PC-3 (cell line): ENCODE measurements around the gene TMEM81. TPM values are rescaled to one million over a fixed set of nuclear protein-coding genes. Genes with fewer than 3 reads are reported as not detected.

Experiments used
- ATAC-seq: fragments of 200-7000 bp; cut with Tn5 transposase; 2 replicates; pipeline ENCODE4 v1.9.1; 2020; ENCODE audit warnings: mild to moderate bottlenecking, moderate library complexity
- BruUV-seq: library from RNA; stranded (reverse); fragments of 400-500 nt; replicated peaks from 2 replicates; lab custom pipeline; 2021; lab: Mats Ljungman, UMichigan
- CTCF ChIA-PET: fragments of 300-600 bp; sonication (Branson Sonifier 250); formaldehyde crosslinking; loops from one replicate; lab custom pipeline; 2022; ENCODE audit warnings: antibody characterized with exemption; lab: Charles Lee
- POLR2A ChIA-PET: fragments of 300-600 bp; sonication (Branson Sonifier 250); formaldehyde crosslinking; loops from one replicate; lab custom pipeline; 2022; ENCODE audit warnings: antibody characterized with exemption; ENCODE audit not compliant: unreplicated experiment; lab: Charles Lee
- DNase-seq: peaks from one replicate; pipeline ENCODE4 v3.0.0-alpha.2; 2015
- H2AFZ ChIP-seq: fragments of 300-600 bp; sonication (generic); 2 replicates; pipeline ENCODE4 v1.6.0; 2016; ENCODE audit warnings: antibody characterized with exemption, low read length
- H3F3A ChIP-seq: fragments of 300-600 bp; sonication (generic); one replicate; pipeline ENCODE4 v1.6.0; 2017; ENCODE audit warnings: antibody characterized with exemption, low read length, control low read depth, mild to moderate bottlenecking; ENCODE audit not compliant: unreplicated experiment
- H3K27ac ChIP-seq: fragments of 300-600 bp; sonication (generic); 2 replicates; pipeline ENCODE4 v1.5.1; 2016; ENCODE audit warnings: mild to moderate bottlenecking, low read length
- H3K27me3 ChIP-seq: fragments of 300-600 bp; sonication (generic); 2 replicates; pipeline ENCODE4 v1.6.1; 2016; ENCODE audit warnings: low read length, mixed read lengths
- H3K36me3 ChIP-seq: fragments of 300-600 bp; sonication (generic); 2 replicates; pipeline ENCODE4 v1.6.1; 2016; ENCODE audit warnings: low read depth, mixed run types, low read length, mixed read lengths
- H3K4me1 ChIP-seq: fragments of 300-600 bp; sonication (generic); 2 replicates; pipeline ENCODE4 v1.5.1; 2016; ENCODE audit warnings: low read length; ENCODE audit not compliant: insufficient read depth
- H3K4me2 ChIP-seq: fragments of 300-600 bp; sonication (generic); 2 replicates; pipeline ENCODE4 v1.6.0; 2016; ENCODE audit warnings: low read length
- H3K4me3 ChIP-seq: fragments of 300-600 bp; sonication (generic); 2 replicates; pipeline ENCODE4 v1.5.1; 2016; ENCODE audit warnings: mild to moderate bottlenecking, low read length, mixed read lengths
- H3K79me2 ChIP-seq: fragments of 300-600 bp; sonication (generic); 2 replicates; pipeline ENCODE4 v1.6.1; 2017; ENCODE audit warnings: low read length, mixed read lengths
- H3K9ac ChIP-seq: fragments of 300-600 bp; sonication (generic); 2 replicates; pipeline ENCODE4 v1.6.0; 2016; ENCODE audit warnings: mild to moderate bottlenecking, low read length
- H3K9me2 ChIP-seq: fragments of 300-600 bp; sonication (generic); replicated peaks from 2 replicates; pipeline ENCODE4 v1.6.1; 2016; ENCODE audit warnings: mixed run types, low read length, mixed read lengths
- H3K9me3 ChIP-seq: fragments of 300-600 bp; sonication (generic); 2 replicates; pipeline ENCODE4 v1.6.1; 2016; ENCODE audit warnings: low read length, mixed read lengths
- H4K20me1 ChIP-seq: fragments of 300-600 bp; sonication (generic); 2 replicates; pipeline ENCODE4 v1.6.1; 2016; ENCODE audit warnings: low read length, mixed read lengths
- EZH2 ChIP-seq: fragments of 300-600 bp; sonication (generic); IDR thresholded peaks from one replicate; pipeline ENCODE4 v1.6.1; 2017; ENCODE audit warnings: antibody characterized with exemption, mild to moderate bottlenecking, low read length; ENCODE audit not compliant: unreplicated experiment
- EZH2phosphoT487 ChIP-seq: fragments of 300-600 bp; sonication (generic); IDR thresholded peaks from 2 replicates; pipeline ENCODE4 v1.6.1; 2018; ENCODE audit warnings: mild to moderate bottlenecking, antibody characterized with exemption, low read length, borderline replicate concordance
- intact Hi-C: fragments of 100-400 bp; cut with micrococcal nuclease; formaldehyde crosslinking; loops from 2 replicates; pipeline ENCODE4 v1.9.0; 2023
- total RNA-seq: library from RNA; depleted of rRNA; stranded (reverse); fragments of >200 nt; gene quantifications from 2 replicates; pipeline ENCODE4 v1.2.3, GENCODE V29; 2014
- TF ChIP-seq, protein P1 (sequence below): fragments of 300-600 bp; sonication (generic); conservative IDR thresholded peaks from 2 replicates; pipeline ENCODE4 v1.5.1; 2017; ENCODE audit warnings: antibody characterized with exemption, low read depth, mild to moderate bottlenecking, low read length

Gene TMEM81
- total RNA-seq, 1 experiment from 2014 or later = 6.3 TPM

DNA sequence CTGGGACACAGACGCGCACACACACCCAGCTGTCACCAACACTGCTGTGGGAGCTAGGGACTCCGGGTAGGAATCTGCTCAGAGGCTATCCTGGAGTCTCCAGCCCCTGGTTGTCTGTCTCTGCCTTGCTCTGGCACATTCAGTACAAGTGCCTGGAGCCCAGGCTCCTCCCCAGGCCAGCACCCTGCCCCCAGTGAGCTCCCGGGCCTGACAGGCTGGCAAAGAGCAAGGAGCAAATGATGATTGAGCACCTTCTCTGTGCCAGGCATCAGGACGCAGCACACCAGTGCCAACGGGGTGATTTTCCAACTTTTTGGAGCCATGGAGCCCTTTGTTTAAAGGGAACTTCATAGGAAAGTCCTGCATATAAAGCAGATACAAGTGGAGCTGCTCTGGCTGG, 34.8 kb downstream of the TMEM81 start:
- no peaks in the 10 kb centered on the region for H3K4me1 ChIP-seq
- no peak overlapping the region for H3K9ac ChIP-seq
- H4K20me1 ChIP-seq = no peaks in the 10 kb centered on the region
- DNase-seq = no peak
- H3K9me2 ChIP-seq = no peaks in the 10 kb centered on the region
- H3K4me2 ChIP-seq = no peak overlapping the region
- H3K4me3 ChIP-seq = no peak overlapping the region
- H3K36me3 ChIP-seq = no peaks in the 10 kb centered on the region
- no TSS peak for BruUV-seq
- H3F3A ChIP-seq = no peaks in the 10 kb centered on the region
- H3K27ac ChIP-seq = no peak overlapping the region
- no peak for TF ChIP-seq EZH2
- TF ChIP-seq, protein P1, sequence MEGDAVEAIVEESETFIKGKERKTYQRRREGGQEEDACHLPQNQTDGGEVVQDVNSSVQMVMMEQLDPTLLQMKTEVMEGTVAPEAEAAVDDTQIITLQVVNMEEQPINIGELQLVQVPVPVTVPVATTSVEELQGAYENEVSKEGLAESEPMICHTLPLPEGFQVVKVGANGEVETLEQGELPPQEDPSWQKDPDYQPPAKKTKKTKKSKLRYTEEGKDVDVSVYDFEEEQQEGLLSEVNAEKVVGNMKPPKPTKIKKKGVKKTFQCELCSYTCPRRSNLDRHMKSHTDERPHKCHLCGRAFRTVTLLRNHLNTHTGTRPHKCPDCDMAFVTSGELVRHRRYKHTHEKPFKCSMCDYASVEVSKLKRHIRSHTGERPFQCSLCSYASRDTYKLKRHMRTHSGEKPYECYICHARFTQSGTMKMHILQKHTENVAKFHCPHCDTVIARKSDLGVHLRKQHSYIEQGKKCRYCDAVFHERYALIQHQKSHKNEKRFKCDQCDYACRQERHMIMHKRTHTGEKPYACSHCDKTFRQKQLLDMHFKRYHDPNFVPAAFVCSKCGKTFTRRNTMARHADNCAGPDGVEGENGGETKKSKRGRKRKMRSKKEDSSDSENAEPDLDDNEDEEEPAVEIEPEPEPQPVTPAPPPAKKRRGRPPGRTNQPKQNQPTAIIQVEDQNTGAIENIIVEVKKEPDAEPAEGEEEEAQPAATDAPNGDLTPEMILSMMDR = no peak
- TF ChIP-seq EZH2phosphoT487 = no peak
- intact Hi-C loops = no loop called here
- ChIA-PET POLR2A (no interaction called here), CTCF (no interaction called here)
- no peaks in the 10 kb centered on the region for H3K9me3 ChIP-seq
- H2AFZ ChIP-seq = no peak overlapping the region
- peaks cover 99% of the 10 kb centered on the region for H3K27me3 ChIP-seq
- ATAC-seq = no peak
- no peaks in the 10 kb centered on the region for H3K79me2 ChIP-seq

DNA sequence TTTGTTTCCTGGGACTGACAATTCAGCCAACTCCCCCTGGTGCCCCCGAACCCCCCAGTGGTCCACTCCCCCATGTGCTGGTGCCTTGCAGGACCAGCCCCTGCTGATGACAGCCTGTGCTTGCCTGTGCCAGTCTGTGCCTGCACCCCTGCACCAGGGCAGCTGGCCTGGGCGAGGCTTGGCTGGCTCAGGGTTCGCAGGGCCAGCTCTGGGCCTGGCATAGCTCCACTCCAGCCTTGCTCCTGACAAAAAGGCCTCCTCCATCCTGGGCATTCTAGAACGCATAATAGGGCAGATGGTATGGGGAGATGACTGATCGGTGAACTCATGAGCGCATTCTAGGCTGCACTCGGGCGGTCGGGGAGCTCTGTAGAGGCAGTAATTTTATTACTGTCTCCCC, 35.9 kb downstream of the TMEM81 start:
- intact Hi-C loops = no loop called here
- peaks cover 100% of the 10 kb centered on the region for H3K27me3 ChIP-seq
- POLR2A ChIA-PET = no interaction called here
- H2AFZ ChIP-seq = no peak overlapping the region
- no peak overlapping the region for H3K9ac ChIP-seq
- no peaks in the 10 kb centered on the region for H3K9me3 ChIP-seq
- no peak overlapping the region for H3K27ac ChIP-seq
- no peak for DNase-seq
- no peaks in the 10 kb centered on the region for H3K79me2 ChIP-seq
- H3K4me2 ChIP-seq = no peak overlapping the region
- BruUV-seq = no TSS peak
- CTCF ChIA-PET = interaction anchor here (1.5 kb wide), 1 partner anchor 13 kb away, joined by 6 read pairs; no protein-coding TSS in a partner anchor
- no peak overlapping the region for H3K4me3 ChIP-seq
- no peak for TF ChIP-seq EZH2
- ATAC-seq = no peak
- no peaks in the 10 kb centered on the region for H3K36me3 ChIP-seq
- no peaks in the 10 kb centered on the region for H3F3A ChIP-seq
- H4K20me1 ChIP-seq = no peaks in the 10 kb centered on the region
- no peaks in the 10 kb centered on the region for H3K4me1 ChIP-seq
- no peaks in the 10 kb centered on the region for H3K9me2 ChIP-seq

DNA sequence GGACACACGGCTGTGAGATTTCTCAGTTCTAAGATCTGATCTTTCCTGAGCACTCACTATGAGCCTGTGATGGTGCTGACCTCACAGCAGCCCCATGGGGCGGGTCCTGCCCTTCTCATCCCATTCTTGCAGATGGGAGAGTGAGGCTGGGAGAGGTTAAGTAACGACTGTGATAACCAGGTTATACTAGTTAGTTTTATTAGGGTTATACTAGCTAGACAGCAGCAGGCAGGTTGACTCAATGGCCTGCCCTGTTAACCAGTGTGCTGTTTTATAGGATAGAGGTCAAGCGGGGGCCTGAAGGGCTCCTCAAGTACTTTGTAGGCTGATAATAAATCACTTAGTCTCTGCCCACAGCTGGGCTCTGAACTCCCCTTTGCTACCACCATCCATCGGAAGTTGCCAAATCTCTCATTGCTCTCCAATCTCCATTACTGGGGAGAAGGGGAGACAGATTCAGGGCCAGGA, 36.5 kb downstream of the TMEM81 start:
- BruUV-seq = no TSS peak

More for the DNA sequence above, 36.5 kb downstream of the TMEM81 start:
- DNase-seq (no peak), ATAC-seq (no peak)
- Histone ChIP-seq H3K9ac (no peak overlapping the region), H2AFZ (no peak overlapping the region), H3K27me3 (peaks cover 99% of the 10 kb centered on the region), H3K36me3 (no peaks in the 10 kb centered on the region), H3K27ac (no peak overlapping the region), H3F3A (no peaks in the 10 kb centered on the region), H3K9me3 (no peaks in the 10 kb centered on the region), H4K20me1 (no peaks in the 10 kb centered on the region), H3K9me2 (no peaks in the 10 kb centered on the region), H3K4me3 (no peak overlapping the region), H3K4me1 (no peaks in the 10 kb centered on the region), H3K4me2 (no peak overlapping the region), H3K79me2 (no peaks in the 10 kb centered on the region)
- ChIA-PET CTCF (interaction anchor here (1.5 kb wide), 1 partner anchor 14 kb away, joined by 6 read pairs; no protein-coding TSS in a partner anchor), POLR2A (no interaction called here)
- intact Hi-C loops = no loop called here
- TF ChIP-seq EZH2phosphoT487 (no peak), EZH2 (no peak)
- TF ChIP-seq, protein P1 = no peak
